Measurements from ENCODE around the gene EFCC1.

The EFCC1 gene

DNA sequence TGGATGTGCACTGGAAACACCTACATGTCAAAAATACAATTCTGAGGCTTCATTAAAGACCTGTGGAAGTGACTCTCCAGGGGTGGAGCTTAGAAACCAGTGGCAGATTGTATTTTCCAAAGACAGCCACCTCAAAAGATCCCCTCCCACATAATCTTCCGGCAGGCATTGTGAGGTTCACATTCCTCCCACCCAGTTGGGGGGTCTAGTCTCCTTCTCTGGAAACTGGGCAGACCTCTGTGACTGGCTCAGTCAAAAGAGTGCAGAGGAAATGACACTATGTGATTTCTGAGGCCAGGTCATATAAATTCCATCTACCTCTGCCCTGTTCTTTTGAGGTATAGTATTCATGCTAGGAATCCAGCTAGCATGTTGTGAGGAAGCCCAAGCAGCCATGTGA lies 5.4 kb upstream of the EFCC1 start:
- no peak for DNase-seq

DNA sequence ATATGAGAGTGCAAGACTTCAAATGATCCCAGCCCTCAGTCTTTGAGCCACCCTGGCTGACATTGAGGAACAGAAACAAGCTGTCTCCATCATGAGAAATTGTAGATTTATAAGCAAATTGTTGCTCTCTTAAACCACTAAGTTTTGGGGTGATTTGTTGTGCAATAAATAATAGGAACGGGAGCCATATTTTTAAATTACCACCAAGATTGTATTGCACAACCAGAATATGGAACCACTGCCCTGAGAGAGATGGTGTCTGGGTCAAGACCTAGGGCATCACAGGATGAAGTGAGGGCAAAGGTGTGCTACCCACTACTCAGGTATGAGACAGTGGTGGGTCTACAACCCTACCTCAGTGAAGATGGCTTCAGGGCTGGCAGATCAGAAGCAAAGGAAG lies 4.9 kb upstream of the EFCC1 start:
- no peak for DNase-seq

GRCh38 chr3:128996726-128997125 lies 4.4 kb upstream of the EFCC1 start:
- DNase-seq = no peak

DNA sequence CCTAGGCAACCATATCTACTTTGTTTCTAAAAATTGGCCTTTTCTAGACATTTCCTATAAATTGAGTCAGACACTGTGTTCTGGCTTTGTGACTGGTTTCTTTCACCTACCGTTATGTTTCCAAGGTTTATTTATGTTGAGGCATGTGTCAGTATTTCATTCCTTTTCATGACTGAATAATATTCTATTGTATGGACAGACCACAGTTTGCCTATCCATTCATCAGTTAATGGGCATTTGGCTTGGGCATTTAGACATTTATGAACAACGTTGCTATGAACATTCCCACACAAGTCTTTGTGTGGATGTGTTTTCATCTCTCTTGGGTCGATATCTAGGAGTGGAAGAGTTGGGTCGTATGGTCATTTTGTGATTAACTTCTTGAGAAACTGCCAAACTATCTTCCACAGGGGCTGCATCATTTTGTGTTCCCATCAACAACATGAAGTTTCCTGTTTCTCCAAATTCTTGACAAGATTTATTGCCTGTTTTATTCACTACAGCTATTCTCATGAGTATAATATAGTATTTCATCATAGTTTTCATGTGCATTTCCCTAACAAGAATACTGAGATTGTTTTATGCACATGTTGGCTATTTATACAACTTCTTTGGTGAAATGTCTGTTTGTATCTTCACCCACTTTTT lies 3.5 kb upstream of the EFCC1 start:
- no peak for DNase-seq

DNA sequence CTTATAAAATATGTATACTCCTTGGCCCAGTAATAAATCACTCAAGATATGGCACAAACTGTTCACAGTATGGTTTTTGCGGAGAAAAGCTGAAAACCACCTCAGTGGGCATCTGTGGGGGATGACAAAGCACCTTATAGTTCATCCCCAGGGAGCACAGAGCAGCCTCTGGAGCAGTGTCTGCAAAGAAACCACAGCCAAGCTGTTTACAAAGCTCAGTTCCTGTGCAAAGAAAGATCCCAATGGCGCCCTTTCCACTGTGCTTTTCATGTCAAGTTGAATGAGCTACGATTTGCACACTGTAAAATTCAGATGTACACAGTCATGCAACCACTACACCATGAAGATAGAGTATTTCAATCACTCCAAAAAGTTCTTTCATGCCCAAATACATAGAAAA lies 2.5 kb upstream of the EFCC1 start:
- no peak for DNase-seq

- no peak for DNase-seq
These were observed 2.0 kb upstream of the EFCC1 start for GRCh38 chr3:128999102-128999501.

DNA sequence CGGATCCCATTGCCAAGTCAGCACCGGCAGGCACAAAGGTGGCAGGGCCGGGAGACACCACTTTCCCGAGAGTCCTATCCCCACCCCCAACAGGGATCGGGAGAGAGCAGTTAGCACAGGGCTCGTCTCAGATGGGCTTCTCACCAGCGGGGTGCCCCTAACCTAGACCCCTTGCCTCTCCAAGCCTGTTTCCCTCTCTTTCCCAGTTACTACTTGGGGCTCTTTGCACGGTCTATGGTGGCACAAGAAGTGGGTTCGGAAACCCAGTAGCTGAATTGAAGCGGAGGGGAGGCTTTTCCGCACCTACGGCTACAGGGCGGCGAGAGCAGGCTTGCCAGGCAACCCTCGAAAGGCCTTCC lies 383 bp upstream of the EFCC1 start:
- DNase-seq = no peak

- DNase-seq = no peak
These were observed 885 bp downstream of the EFCC1 start for GRCh38 chr3:129001806-129002572.

GRCh38 chr3:129002573-129003569 lies 1.8 kb downstream of the EFCC1 start:
- DNase-seq = no peak

GRCh38 chr3:129003578-129004112 lies 2.5 kb downstream of the EFCC1 start:
- DNase-seq = peak; percentile 61

GRCh38 chr3:129004639-129005295 lies 3.7 kb downstream of the EFCC1 start:
- no peak for DNase-seq

GRCh38 chr3:129005526-129006303 lies 4.6 kb downstream of the EFCC1 start:
- DNase-seq = no peak

GRCh38 chr3:129006864-129007263 lies 5.8 kb downstream of the EFCC1 start:
- DNase-seq = no peak

DNA sequence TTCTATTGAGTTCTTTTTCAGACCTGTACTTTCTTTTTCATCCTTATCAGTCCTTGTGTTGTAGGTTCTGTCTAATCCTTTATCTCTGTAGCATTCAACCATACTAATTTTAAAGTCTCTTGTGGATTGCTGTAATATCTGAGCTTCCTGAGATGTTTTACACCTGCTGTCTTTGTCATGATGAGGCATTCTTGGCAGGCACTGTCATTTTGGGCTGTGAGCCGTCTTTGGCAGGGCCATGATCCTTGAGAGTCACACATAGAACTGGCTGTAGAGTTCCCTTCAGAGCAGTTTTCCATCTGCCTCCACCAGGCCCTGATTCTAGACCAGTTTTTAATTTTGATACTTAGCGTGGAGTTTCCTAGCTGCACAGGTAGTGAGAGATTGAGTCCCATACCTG lies 6.7 kb downstream of the EFCC1 start:
- no peak for DNase-seq

- no peak for DNase-seq
These were observed 8.2 kb downstream of the EFCC1 start for GRCh38 chr3:129009266-129009665.

DNA sequence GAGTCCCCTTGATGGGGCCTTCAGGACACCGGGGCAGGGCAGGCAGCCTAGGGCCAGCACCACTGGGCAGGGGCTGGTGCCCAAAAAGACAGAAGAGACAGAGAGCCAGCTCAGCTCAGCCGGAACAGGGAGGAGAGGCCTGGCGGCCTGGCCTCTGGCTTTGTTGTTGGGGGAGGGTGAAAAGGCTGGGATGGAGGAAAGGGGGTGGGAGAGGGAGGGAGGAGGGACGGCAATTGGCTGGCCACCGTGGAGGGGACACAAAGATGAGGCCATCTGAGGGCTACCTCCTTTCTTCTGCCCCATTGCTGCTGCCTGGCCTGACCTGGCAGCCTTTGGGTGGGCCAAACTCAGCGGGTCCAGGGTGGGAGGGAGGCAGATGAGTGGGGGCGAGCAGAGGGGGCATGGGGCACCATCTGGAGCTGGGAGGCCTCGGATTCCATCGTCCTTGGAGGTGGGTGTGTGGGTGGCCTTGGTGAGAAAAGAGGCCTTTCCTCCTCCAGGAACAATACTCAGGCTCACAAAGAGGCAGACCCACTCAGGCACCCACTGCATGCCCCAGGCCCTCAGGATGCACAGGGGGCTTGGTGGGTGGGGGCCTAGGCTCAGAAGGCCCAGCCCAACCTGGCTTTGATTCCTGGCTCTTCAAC lies 9.3 kb downstream of the EFCC1 start:
- DNase-seq = no peak

GRCh38 chr3:129013491-129013891 lies 12.4 kb downstream of the EFCC1 start:
- DNase-seq = no peak

GRCh38 chr3:129014148-129014547 lies 13.0 kb downstream of the EFCC1 start:
- DNase-seq = no peak

GRCh38 chr3:129014793-129015345 lies 13.8 kb downstream of the EFCC1 start:
- no peak for DNase-seq

- DNase-seq = peak; percentile 58
These were observed 14.4 kb downstream of the EFCC1 start for GRCh38 chr3:129015388-129016105.

Measured in CD4-positive, alpha-beta T cell treated with Interleukin-17A for 1 hour (primary cell).